ENCODE measurements around the gene CRY2. TPM values are rescaled to one million over a fixed set of nuclear protein-coding genes. Genes with fewer than 3 reads are reported as not detected.

The CRY2 gene
- 100 to 1,000 TPM in 1 of 6 donors, 10 to 100 TPM in 5; 51.1 to 103 (median 63.2) TPM for total RNA-seq

GRCh38 chr11:45846974-45847910 is at the start of gene CRY2:
CRY2 (plus strand) TSS chr11:45847475; CDS start chr11:45847491, 16 bp downstream.
- peak; percentile 99 for DNase-seq
- peak within 1 kb of the TSS; percentile 94 to 99 (median 97) for H3K27ac ChIP-seq
- H3K4me3 ChIP-seq = peak within 1 kb of the TSS; percentile 49 to 91 (median 89)
- H3K4me1 ChIP-seq = peaks cover 47 to 62% (median 54%) of the 10 kb centered on the region in 4 donors
- TF ChIP-seq POLR2A (IDR thresholded peaks at IDR 0.05) (peak; percentile 70 to 100 (median 98)), POLR2AphosphoS5 (IDR thresholded peaks at IDR 0.05) (peak; percentile 94 to 95), CTCF (IDR thresholded peaks at IDR 0.05) (peak in 2 of 6 experiments; percentile 21 to 26), EP300 (IDR thresholded peaks at IDR 0.05) (peak in 1 of 4 donors; percentile 83)
- H3K9me3 ChIP-seq = no peaks in the 10 kb centered on the region
- no peaks in the 10 kb centered on the region for H3K36me3 ChIP-seq
- peak; percentile 97 to 98 for ATAC-seq (ENCODE audit: low FRiP score in 2 of 2)
- H3K27me3 ChIP-seq = no peaks in the 10 kb centered on the region
- WGBS, 2 donors = 0 to 1% methylated on average over 5 to 47 of the region's 75 CpGs

GRCh38 chr11:45798793-45799441 is 48.4 kb upstream of the CRY2 start:
- no peaks in the 10 kb centered on the region for H3K36me3 ChIP-seq
- peak in 1 of 2 donors; percentile 83 for DNase-seq
- no peak overlapping the region for H3K4me3 ChIP-seq
- H3K4me1 ChIP-seq = peaks cover 0 to 20% (median 9%) of the 10 kb centered on the region in 4 donors
- WGBS, 2 donors = 52 to 54% methylated on average over 10 of the region's 10 CpGs
- ATAC-seq (ENCODE audit: low FRiP score in 2 of 2) = peak in 1 of 2 donors; percentile 72
- TF ChIP-seq CTCF (IDR thresholded peaks at IDR 0.05) (no peak), POLR2AphosphoS5 (IDR thresholded peaks at IDR 0.05) (peak; percentile 46 to 52), POLR2A (IDR thresholded peaks at IDR 0.05) (peak in 1 of 4 donors; percentile 10), EP300 (IDR thresholded peaks at IDR 0.05) (peak; percentile 17 to 89 (median 62))
- H3K27me3 ChIP-seq = no peaks in the 10 kb centered on the region
- H3K9me3 ChIP-seq = no peaks in the 10 kb centered on the region
- peak overlapping the region; percentile 57 to 81 (median 74) for H3K27ac ChIP-seq

GRCh38 chr11:45799562-45799961 is 47.7 kb upstream of the CRY2 start:
- Histone ChIP-seq H3K4me3 (no peak overlapping the region), H3K9me3 (no peaks in the 10 kb centered on the region), H3K27ac (peak overlapping the region in 3 of 4 donors; percentile 57 to 81 (median 73)), H3K36me3 (no peaks in the 10 kb centered on the region), H3K27me3 (no peaks in the 10 kb centered on the region), H3K4me1 (peaks cover 0 to 22% (median 6%) of the 10 kb centered on the region in 4 donors)
- DNase-seq = no peak
- no peak for ATAC-seq (ENCODE audit: low FRiP score in 2 of 2)
- WGBS, 2 donors = 95 to 97% methylated on average over 3 of the region's 3 CpGs
- TF ChIP-seq POLR2AphosphoS5 (IDR thresholded peaks at IDR 0.05) (no peak), POLR2A (IDR thresholded peaks at IDR 0.05) (no peak), CTCF (IDR thresholded peaks at IDR 0.05) (no peak), EP300 (IDR thresholded peaks at IDR 0.05) (no peak)

- no peaks in the 10 kb centered on the region for H3K27me3 ChIP-seq
- no peak for TF ChIP-seq EP300 (IDR thresholded peaks at IDR 0.05)
- no peak for TF ChIP-seq POLR2AphosphoS5 (IDR thresholded peaks at IDR 0.05)
- no peak for TF ChIP-seq CTCF (IDR thresholded peaks at IDR 0.05)
Observed at GRCh38 chr11:45800261-45800660, 47.0 kb upstream of the CRY2 start.

More at GRCh38 chr11:45800261-45800660, 47.0 kb upstream of the CRY2 start:
- 94 to 98% methylated on average over 2 of the region's 2 CpGs for WGBS, 2 donors
- Histone ChIP-seq H3K4me1 (peaks cover 0 to 23% (median 6%) of the 10 kb centered on the region in 4 donors), H3K4me3 (no peak overlapping the region), H3K36me3 (no peaks in the 10 kb centered on the region), H3K9me3 (no peaks in the 10 kb centered on the region), H3K27ac (no peak overlapping the region)
- DNase-seq (no peak), ATAC-seq (ENCODE audit: low FRiP score in 2 of 2) (no peak)
